Left renal cortex interstitium (tissue), 4 donors: ENCODE measurements around the gene PLA2G6. TPM values are rescaled to one million over a fixed set of nuclear protein-coding genes. Genes with fewer than 3 reads are reported as not detected.

Experiments
- DNase-seq, 4 donors: peaks; one replicate each; pipeline ENCODE4 v3.0.0-alpha.2; 2013; ENCODE audit warnings: low read depth in 4 of 4, low spot score in 2 of 4, missing footprints in 1 of 4
- polyA plus RNA-seq, 4 donors: library from polyadenylated mRNA; unstranded; fragments of 120-200 nt; gene quantifications; one replicate each; pipeline ENCODE4 v1.2.1, GENCODE V29; 2013; ENCODE audit not compliant: insufficient read length in 4 of 4

The PLA2G6 gene, protein sequence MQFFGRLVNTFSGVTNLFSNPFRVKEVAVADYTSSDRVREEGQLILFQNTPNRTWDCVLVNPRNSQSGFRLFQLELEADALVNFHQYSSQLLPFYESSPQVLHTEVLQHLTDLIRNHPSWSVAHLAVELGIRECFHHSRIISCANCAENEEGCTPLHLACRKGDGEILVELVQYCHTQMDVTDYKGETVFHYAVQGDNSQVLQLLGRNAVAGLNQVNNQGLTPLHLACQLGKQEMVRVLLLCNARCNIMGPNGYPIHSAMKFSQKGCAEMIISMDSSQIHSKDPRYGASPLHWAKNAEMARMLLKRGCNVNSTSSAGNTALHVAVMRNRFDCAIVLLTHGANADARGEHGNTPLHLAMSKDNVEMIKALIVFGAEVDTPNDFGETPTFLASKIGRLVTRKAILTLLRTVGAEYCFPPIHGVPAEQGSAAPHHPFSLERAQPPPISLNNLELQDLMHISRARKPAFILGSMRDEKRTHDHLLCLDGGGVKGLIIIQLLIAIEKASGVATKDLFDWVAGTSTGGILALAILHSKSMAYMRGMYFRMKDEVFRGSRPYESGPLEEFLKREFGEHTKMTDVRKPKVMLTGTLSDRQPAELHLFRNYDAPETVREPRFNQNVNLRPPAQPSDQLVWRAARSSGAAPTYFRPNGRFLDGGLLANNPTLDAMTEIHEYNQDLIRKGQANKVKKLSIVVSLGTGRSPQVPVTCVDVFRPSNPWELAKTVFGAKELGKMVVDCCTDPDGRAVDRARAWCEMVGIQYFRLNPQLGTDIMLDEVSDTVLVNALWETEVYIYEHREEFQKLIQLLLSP
- 10 to 100 TPM; 27.6 to 72.6 (median 49.3) TPM for polyA plus RNA-seq

DNA sequence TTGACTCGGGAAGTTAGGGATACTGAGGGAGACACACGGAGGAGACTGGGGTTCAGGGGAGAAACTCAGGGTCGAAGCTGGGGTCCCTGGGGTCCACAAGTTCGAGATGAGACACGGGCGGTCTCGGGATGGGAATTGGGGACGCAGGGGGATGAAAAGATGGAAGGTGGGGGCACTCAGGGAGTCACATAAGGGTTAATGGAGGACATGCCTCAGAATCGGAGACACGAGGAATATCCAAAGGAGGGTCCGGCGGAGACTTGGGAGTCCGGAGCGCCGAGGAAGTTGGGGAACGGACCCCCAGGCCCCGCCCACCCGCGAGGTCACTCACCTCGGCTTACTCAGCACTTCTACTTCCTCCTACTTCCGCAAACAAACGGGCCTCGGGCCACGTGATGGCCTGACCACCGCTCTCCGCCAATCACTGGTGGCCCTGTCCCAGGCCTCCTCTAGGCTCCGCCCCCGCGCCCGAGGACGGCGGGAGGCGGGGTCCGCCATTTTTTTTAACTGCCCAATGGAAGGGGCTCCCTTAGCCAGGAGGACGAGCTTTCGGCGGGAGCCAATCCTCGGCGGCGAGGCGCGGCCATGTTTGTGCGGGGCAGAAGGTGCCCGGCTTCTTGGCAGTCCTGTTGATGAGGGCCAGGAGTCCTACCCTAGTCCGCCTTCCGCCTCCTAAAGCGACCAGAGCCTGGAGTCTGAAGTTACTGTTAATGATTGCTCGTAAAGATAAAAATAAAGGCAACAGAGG, at the start of gene PLA2G6:
PLA2G6 (minus strand) TSS at position 378 of the 748 bp plus-strand sequence. CDS start 12,404 bp downstream, outside the sequence.
- DNase-seq = peak; percentile 90 to 97 (median 94)

DNA sequence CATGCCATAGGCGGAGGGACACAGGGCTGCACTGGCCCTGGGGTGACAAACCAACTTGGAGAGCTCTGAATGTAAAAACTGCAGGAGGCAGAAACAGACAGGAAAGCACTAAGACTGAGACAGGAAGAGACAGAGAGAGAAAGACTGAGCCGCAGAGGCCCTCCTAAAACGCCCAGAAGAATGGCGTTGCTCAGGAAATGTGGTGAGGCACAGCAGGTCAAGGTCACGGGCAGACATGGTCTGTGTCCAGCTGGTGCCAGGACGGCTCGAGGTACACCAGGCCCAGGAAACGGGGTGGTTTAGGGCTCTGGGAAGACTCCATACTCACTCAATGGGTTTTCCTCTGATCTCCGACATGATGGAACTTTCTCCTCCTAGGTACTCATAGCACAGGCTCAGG, 49.3 kb upstream of the PLA2G6 start:
- no peak for DNase-seq

DNA sequence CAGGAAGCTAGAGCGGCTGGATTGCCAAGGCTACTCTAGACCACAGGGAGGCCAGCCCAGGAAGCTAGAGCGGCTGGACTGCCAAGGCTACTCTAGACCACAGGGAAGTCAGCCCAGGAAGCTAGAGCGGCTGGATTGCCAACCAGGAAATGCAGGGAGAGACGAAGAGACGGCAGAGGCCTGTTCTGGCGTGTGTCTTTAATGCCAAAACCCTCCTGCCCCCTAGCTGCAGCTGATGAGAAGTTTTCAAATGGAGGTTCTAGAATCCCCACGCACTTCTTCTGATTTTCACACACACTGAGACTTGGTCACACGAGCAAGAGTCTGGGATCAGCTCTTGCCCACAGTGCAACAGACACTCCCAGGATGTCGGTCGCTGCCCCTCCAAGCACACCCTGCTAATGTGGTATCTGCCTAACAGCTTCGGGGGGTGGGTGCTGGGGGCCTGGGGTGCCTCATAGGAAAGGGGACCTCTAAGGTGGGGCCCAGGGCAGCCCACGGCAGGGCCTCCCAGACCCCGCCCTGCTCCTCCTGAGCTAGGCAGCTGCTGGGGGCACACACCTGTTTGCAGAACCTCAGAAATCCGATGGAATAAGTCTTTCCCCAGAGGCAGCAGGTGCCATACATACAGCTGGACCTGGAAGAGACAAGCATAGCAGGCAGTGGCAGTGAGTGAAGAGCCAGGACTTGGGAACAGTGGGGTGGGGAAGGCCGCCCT, 48.6 kb upstream of the PLA2G6 start:
- no peak for DNase-seq

DNA sequence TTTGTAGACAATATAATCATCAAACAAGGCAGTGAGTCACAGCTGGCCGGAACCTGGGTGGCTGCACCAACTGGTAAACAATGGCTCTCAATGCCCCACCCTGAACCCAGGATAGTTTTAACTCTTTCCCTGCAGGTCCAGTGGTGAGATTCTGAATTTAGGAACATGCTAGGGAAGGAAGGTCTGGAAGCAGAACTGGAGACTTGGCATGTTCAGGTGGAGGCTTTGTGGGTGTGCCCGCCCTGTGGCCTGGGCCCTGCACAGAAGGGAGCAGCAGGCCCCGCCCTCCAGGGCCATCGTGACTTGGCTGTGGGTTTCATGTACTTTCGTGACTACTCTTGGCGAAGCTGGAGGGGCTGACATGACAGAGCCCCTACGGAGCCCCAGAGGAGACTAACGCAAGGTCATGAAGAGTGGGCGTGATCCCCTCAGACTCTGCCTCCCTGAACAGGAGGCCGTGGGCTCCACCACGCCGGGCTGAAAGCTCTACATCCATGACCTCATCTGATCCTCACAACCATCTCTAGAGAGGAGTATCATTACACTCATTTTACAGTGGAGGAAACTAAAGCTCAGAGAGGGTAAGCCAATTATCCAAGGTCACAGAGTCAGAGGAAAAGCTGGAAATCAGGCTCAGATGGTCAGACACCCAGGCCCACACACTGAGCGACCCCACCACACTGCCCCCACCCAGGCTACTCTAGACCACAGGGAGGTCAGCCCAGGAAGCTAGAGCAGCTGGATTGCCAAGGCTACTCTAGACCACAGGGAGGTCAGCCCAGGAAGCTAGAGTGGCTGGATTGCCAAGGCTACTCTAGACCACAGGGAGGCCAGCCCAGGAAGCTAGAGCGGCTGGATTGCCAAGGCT, 47.5 kb upstream of the PLA2G6 start:
- DNase-seq = no peak

DNA sequence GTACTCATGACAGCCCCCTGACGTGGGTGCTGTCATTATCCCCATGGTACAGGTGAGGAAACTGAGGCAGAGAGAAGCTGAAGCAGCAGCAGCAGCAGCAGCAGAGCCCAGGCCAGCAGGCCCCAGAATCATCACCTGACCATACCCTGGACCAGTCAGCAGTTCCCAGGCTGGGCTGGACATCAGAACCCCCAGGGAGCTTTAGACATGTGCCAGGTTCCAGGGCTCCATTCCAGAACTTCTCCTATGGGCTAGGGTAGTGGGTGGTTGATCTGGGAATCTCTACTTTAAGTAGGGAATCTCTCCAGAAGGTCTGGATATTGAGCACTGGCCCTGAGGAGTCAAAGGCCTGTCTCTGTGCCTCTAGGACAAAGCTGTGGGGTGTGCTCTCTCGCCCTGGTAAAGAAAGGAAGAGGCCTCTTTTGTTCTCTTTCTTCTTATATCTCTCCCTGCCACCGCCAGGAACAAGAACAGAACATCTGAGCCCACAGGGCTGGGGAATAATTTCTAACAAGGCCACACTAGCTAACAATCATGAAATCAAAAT, 46.8 kb upstream of the PLA2G6 start:
- DNase-seq = no peak

DNA sequence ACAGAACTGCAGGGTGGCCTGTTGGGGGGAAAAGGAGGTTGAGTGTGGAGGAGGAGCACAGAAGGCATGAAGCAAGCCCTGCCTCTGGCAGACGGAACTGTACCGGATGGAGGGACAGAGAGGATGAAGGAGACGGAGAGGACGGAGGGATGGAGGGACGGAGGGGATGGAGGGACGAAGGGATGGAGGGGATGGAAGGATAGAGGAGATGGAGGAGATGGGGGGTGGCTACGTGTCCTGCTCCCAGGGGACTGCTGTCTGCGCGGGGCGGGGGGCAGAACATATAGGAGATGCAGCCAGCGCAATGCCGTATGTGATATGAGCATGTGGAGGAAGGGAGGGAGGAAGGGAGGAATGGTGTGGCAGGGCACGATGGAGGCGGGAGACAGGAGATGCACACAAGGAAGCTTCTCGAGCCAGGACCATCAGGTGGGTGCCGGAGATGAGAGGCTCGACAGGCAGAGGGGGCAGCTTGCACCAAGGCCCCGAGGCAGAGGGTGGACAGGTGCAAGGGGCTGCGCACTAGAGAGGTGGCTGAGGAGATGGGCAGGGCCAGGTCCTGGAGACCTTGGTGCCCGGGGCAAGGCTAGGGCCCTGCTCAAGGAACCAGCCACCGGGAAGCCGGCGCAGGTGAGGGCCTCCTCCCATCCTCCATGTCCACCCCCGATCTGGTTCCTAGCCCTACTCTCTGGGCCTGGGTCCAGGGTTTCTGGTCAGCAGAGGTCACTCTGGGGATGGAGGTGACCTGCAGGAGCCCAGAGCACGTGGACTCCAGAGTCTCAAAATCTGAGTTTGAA, 45.4 kb upstream of the PLA2G6 start:
- no peak for DNase-seq

DNA sequence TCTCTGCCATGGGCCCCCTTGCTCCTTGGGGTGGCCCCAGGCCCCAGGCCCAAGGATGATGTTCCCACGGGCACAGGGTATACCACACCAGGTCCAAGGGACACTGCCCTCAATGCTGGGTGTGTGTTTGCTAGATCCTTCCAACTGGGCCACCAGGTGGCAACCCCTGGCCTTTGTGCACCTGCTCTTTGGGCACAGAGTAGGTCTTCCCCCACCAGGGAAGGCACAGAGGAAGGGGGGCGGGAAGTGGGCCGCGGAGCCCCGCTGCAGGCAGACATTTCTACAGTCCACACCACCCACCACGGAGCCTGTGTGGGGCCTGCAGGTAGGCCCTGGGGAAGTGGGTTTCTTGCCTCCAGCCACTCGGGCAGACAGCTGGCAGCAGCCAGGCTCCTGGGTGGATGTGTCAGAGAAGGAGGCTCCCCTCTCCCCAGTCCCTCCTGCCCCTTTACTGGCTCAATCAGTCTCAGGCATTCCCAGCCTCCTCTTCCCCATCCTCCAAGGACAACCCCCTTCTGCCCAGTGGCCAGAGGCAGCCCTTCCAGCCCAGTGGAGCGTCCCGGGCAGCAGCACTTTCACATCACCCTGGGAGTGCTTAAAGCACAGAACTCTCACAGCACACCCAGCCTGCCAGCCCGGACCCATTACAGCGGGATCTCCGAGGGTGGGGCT, 41.8 kb upstream of the PLA2G6 start:
- no peak for DNase-seq

DNA sequence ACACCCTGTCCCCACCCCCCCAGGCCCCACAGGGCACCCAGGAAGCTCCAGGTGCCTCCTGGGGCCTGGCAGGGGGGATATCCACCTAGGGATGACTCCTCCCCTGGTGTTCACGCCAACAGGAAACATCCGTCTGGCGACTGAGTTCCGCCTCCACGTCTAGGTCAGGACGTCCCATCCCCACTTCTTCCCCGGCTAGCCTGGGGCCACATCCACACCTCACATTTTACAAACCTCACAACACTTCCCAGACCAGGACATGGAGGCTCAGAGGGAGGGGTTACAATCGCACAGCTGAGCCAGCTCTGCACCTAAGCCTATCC, 41.1 kb upstream of the PLA2G6 start:
- no peak for DNase-seq

DNA sequence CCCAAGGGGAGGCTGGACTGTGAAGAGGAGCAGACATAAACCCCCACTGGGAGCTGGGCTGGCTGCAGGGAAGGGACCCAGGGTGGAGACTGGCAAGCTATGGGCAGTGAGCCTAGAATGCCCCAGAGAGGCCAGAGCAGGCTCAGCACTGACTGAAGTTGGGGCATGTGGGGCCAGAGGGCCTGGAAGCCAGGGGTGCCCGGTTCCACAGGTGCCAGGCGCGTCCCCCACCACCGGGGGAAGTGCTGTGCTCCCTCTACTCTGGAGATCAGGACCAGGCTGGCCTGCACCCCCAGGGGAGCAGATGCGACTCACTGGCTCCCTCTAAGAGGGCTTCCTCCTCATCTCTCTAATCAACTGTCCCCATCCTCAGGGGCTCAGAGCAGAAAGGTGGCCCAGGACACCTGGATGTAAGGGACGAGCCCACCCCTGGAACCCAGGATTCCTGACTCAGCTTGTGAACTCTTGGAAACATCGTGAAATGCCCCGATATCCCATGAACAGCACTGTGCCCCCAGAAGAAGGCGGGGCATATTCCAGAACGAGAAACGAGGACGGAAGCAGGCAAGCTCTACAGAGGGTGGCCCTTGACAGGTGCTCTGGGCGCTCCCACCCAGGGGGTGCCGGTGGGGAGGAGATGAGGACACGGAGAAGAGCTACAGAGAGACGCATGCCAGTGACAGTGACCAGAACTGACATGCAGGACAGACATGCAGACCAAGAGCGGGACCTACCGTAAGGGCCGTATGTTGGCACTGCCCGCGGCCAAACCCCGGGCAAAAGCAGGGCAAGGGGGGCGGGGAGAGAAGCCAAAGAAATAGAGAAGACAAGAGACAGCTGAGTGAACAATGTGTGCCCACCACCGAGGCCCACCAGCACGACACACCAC, 40.5 kb upstream of the PLA2G6 start:
- no peak for DNase-seq

DNA sequence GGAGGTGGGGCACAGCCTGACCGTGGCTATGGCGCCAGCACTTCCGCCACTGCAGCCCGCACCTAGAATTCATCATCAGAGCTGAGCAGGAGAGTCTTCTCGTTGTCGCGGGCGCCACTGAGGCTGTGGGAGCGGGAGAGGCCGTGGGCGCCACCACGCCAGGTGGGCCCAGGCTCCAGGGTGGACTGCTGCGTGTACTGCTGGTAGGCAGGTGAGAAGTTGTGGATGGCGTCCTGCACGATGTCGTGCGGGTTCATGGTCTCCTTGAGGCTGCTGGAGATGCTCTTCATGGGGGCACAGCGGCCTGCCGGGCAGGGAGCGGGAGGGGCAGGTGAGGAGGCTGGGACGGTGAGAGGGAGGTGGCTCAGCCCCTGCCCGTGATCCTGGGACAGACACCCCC, 39.8 kb upstream of the PLA2G6 start:
- no peak for DNase-seq

DNA sequence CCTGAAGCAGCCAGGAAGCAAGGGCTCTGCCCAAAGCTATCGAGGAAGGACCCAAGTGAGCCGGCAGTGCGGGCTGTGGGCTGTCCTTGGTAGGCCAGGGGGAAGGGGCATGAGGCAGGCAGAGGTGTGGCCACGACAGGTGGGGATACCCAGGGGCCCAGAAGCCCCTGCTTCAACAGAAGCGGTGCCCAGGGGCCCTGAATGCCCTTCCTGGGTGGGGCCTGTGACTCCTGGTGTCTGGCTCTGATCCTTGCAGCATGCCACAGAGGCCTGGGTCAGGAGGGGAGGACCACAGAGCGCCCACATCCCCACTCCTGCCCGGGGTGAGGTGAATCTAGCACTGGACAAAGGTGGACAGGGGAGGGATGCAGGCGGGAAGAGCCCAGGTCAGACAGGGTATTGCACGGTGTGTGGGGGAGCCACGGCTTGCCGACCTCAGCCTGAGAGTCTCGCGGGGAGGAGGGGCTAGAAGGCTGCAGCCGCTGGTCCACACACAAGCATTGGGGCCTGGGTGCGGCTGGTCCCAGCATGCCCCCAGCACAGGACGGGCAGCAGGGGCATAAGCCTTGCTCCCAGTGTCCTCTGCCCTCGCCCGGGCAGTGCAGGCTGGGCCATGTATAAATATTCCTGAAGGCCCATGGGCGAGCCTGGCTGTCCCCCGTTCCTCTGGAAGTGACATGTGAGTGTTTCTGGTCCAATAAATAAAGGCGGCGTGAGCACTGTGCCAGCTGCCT, 39.2 kb upstream of the PLA2G6 start:
- no peak for DNase-seq

DNA sequence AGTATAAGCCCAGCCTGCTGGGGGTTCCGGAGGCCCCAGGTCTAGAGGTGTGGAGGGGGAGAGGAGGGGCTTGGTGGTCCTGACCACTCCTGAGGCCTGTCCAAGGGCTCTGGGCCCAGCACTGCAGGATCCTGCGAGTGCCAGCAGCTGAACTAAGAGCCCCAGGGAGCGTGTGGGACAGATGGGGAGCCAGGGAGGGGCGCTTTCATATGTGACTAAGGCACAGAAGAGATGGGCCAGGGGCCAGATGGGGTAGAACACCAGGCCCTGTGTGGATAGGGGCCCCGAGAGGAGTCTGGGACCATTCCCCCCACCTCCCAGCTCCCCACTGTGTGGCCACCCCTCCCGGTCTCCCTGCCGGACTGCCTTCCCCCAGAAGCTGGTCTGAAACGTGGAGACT, 38.5 kb upstream of the PLA2G6 start:
- no peak for DNase-seq

DNA sequence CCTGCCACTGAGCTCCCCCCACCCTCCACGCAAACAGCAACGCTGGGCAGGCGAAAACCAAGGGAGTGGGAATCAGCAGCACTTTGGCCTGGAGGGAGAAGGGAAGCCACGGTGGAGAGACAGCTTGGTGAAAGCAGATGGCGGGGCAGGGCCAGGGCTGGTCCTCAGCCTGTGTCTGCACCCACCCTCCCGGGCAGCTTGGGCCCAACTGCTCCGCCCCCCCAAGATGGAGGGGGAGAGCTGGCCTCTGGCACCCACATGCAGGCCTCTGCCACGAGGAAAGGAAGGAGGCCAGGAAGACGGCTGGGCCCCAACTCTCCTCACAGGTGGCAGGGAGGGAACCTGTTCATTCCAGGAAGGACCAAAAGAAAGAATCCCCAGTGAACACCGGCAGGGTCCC, 38.0 kb upstream of the PLA2G6 start:
- no peak for DNase-seq

DNA sequence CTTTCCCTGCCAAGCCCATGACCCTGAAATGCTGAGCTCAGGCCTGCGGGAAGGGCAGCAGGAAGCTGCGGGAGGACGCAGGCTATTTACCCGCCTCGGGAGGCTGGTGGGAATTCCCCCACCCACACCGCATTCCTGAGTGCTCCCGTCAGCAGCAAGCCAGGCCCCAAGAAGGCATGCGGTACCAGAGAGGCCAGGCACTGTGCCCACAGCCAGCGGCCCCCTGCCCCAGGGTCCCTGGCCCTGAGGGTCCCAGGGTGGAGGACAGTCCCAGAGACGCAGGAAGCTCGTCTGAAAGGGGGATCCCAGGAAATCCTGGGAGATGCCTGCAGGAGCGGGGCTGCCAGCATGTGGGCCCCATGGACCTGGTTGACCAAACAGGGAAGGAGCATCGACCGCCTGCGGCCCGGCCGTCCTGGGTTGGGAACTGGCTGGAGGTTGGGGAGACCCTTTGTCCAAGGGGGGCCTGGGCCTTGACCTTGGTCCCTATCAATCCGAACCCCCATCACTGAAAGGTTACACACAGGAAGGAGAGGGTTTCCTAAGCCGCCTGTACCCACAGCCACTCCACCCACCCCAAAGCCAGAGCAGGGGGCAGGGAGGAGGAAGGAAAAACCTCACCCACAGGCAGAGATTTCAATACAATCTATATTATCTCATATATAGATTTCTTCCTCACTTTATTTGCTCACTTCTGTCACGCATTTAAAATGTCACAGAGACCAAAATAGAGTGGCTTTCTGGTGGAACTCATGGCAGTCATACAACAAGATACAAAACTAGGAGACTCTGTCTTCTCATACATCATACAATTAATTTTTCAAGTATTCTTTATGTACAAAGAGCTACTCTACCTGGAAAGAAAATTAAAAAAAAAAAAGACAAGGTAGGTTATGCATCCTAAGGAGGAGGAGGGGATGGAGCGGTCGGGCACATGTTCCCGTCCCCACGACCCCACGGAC, 37.3 kb upstream of the PLA2G6 start:
- no peak for DNase-seq
